ENCODE measurements around the gene BAG3.

DNA sequence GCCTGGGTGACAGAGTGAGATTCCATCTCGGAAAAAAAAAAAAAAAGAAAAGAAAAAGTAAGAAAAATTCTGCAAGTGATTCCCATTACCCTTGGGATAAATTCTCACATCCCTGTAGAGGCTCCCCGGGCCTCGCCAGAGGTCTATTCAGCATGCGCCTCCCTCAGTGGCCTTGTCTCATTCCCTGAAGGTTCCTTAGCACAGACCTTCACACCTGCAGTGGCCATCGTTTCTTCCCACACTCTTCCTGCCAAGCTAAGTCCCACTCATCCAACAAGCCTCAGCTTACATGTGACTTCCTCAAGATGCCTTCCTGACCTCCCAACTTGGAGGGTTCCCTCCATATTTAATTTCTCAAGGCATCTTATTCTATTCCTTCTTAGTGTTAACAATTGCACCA lies 20.9 kb upstream of the BAG3 start:
- TF ChIP-seq CTCF (conservative IDR thresholded peaks at IDR 0.05; ENCODE audit: low read depth, low read length) (no peak), EZH2 (IDR thresholded peaks at IDR 0.05; ENCODE audit: borderline replicate concordance, low read depth, low read length, poor library complexity, severe bottlenecking) (no peak)
